GM23338 (cell line): ENCODE data around the gene FAT1. TPM values are rescaled to one million over a fixed set of nuclear protein-coding genes. Genes with fewer than 3 reads are reported as not detected.

Experiments
- ATAC-seq: fragments of 200-7000 bp; cut with Tn5 transposase; 3 replicates; pipeline ENCODE4 v1.9.1; 2020
- DNase-seq: peaks from one replicate; pipeline ENCODE4 v3.0.0-alpha.2; 2015; ENCODE audit warnings: low spot score
- H2AFZ ChIP-seq: fragments of 200-600 bp; sonication (generic); 2 replicates; pipeline ENCODE4 v1.8.0; 2016; ENCODE audit warnings: antibody characterized with exemption, mild to moderate bottlenecking, moderate library complexity
- H3F3A ChIP-seq: fragments of 200-600 bp; sonication (generic); replicated peaks from 2 replicates; pipeline ENCODE4 v1.8.0; 2017; ENCODE audit warnings: antibody characterized with exemption, mixed run types, low read depth
- H3K27ac ChIP-seq: fragments of 200-600 bp; sonication (generic); 2 replicates; pipeline ENCODE4 v1.6.1; 2016; ENCODE audit warnings: low read depth
- H3K27me3 ChIP-seq: fragments of 200-600 bp; sonication (generic); 2 replicates; pipeline ENCODE4 v1.8.0; 2016; ENCODE audit warnings: mild to moderate bottlenecking, mixed run types, moderate library complexity; ENCODE audit not compliant: insufficient read depth
- H3K36me3 ChIP-seq: fragments of 200-600 bp; sonication (generic); 2 replicates; pipeline ENCODE4 v1.8.0; 2016; ENCODE audit warnings: mild to moderate bottlenecking; ENCODE audit not compliant: insufficient read depth
- H3K4me1 ChIP-seq: fragments of 200-600 bp; sonication (generic); 2 replicates; pipeline ENCODE4 v1.8.0; 2016; ENCODE audit warnings: mild to moderate bottlenecking, moderate library complexity; ENCODE audit not compliant: insufficient read depth
- H3K4me2 ChIP-seq: fragments of 200-600 bp; sonication (generic); 2 replicates; pipeline ENCODE4 v1.7.1; 2017; ENCODE audit warnings: mixed run types
- H3K4me3 ChIP-seq: fragments of 200-600 bp; sonication (generic); 2 replicates; pipeline ENCODE4 v1.6.1; 2016; ENCODE audit warnings: mixed run types
- H3K79me2 ChIP-seq: fragments of 200-600 bp; sonication (generic); replicated peaks from 2 replicates; pipeline ENCODE4 v1.8.0; 2017; ENCODE audit warnings: mild to moderate bottlenecking; ENCODE audit not compliant: insufficient read depth
- H3K9me2 ChIP-seq: fragments of 200-600 bp; sonication (generic); 2 replicates; pipeline ENCODE4 v1.8.0; 2017; ENCODE audit not compliant: insufficient read depth
- H4K20me1 ChIP-seq: fragments of 200-600 bp; sonication (generic); replicated peaks from 2 replicates; pipeline ENCODE4 v1.8.0; 2017; ENCODE audit warnings: mild to moderate bottlenecking; ENCODE audit not compliant: insufficient read depth
- H3K27ac Mint-ChIP-seq: 2 replicates; pipeline ENCODE4 v1.8.0; 2020; ENCODE audit warnings: inconsistent platforms, mild to moderate bottlenecking, moderate library complexity, mixed read lengths
- H3K27me3 Mint-ChIP-seq: 3 replicates; pipeline ENCODE4 v1.8.0; 2022; ENCODE audit warnings: low read depth, mild to moderate bottlenecking, moderate library complexity, mixed read lengths, inconsistent platforms; ENCODE audit not compliant: insufficient read depth, poor library complexity
- H3K36me3 Mint-ChIP-seq: 3 replicates; pipeline ENCODE4 v1.8.0; 2021; ENCODE audit warnings: low read depth, mild to moderate bottlenecking, inconsistent platforms, moderate library complexity, mixed read lengths
- H3K4me1 Mint-ChIP-seq: 3 replicates; pipeline ENCODE4 v1.8.0; 2020; ENCODE audit warnings: mild to moderate bottlenecking, inconsistent platforms, mixed read lengths
- H3K4me3 Mint-ChIP-seq: 3 replicates; pipeline ENCODE4 v1.8.0; 2021; ENCODE audit warnings: moderate library complexity, mild to moderate bottlenecking, inconsistent platforms, mixed read lengths
- H3K9me3 Mint-ChIP-seq: 3 replicates; pipeline ENCODE4 v1.8.0; 2020; ENCODE audit warnings: moderate library complexity, mild to moderate bottlenecking, inconsistent platforms, mixed read lengths
- CREB1 ChIP-seq: fragments of 250-450 bp; sonication (Bioruptor Pico); IDR thresholded peaks from 2 replicates; pipeline ENCODE4 v1.5.0; 2020; ENCODE audit warnings: low read depth, mild to moderate bottlenecking, moderate library complexity
- ETS1 ChIP-seq: IDR thresholded peaks from 2 replicates; pipeline ENCODE4 v1.6.1; 2016; ENCODE audit warnings: antibody characterized with exemption
- EZH2 ChIP-seq: fragments of 200-600 bp; sonication (generic); IDR thresholded peaks from one replicate; pipeline ENCODE4 v1.8.0; 2017; ENCODE audit warnings: antibody characterized with exemption, mild to moderate bottlenecking, low read depth; ENCODE audit not compliant: unreplicated experiment
- JUNB ChIP-seq: IDR thresholded peaks from one replicate; pipeline ENCODE4 v1.6.1; 2016; ENCODE audit warnings: antibody characterized with exemption; ENCODE audit not compliant: unreplicated experiment
- NANOG ChIP-seq: IDR thresholded peaks from 2 replicates; pipeline ENCODE4 v1.6.1; 2016; ENCODE audit warnings: antibody characterized with exemption, borderline replicate concordance
- ZNF114 ChIP-seq: fragments of 250-450 bp; sonication (Bioruptor Pico); IDR thresholded peaks from 2 replicates; pipeline ENCODE4 v1.5.0; 2020; ENCODE audit warnings: mild to moderate bottlenecking, moderate library complexity
- ZNF462 ChIP-seq: fragments of 250-450 bp; sonication (Bioruptor Pico); IDR thresholded peaks from 2 replicates; pipeline ENCODE4 v1.5.0; 2020; ENCODE audit warnings: mild to moderate bottlenecking, moderate library complexity
- polyA plus RNA-seq: library from polyadenylated mRNA; unstranded; fragments of >200 nt; fragmentation: Nextera tagmentation; extraction: Ambion mirVana; gene quantifications from 2 replicates; pipeline ENCODE4 v1.2.1, GENCODE V29; 2016
- total RNA-seq: library from RNA; depleted of rRNA; stranded (reverse); fragments of >200 nt; shearing (Covaris generic); gene quantifications from 2 replicates; pipeline ENCODE4 v1.2.3, GENCODE V29; 2014

The FAT1 gene
- total and polyA plus RNA-seq, 2 experiments from 2014 or later = 37.6 to 137 TPM

GRCh38 chr4:186545436-186545835, 178.2 kb downstream of the FAT1 start:
- ATAC-seq (no peak), DNase-seq (no peak)
- Mint-ChIP-seq H3K27ac (no peak overlapping the region), H3K4me1 (no peaks in the 10 kb centered on the region), H3K9me3 (peaks cover 18% of the 10 kb centered on the region), H3K36me3 (peaks cover 6% of the 10 kb centered on the region; the same call in 2 of the 3 replicates), H3K27me3 (no peaks in the 10 kb centered on the region), H3K4me3 (no peak overlapping the region)
- H3K27ac ChIP-seq = no peak overlapping the region
- no peaks in the 10 kb centered on the region for H3K79me2 ChIP-seq
- H4K20me1 ChIP-seq = no peaks in the 10 kb centered on the region
- H3F3A ChIP-seq = no peaks in the 10 kb centered on the region
- no peaks in the 10 kb centered on the region for H3K4me1 ChIP-seq
- no peak overlapping the region for H2AFZ ChIP-seq
- H3K4me3 ChIP-seq = no peak overlapping the region
- no peak overlapping the region for H3K4me2 ChIP-seq
- TF ChIP-seq CREB1 (CRISPR knock-in tag) = no peak
- TF ChIP-seq JUNB = no peak
- TF ChIP-seq ZNF114 (CRISPR knock-in tag) = no peak
- TF ChIP-seq NANOG = no peak
- TF ChIP-seq ZNF462 (CRISPR knock-in tag) = no peak
- TF ChIP-seq EZH2 = no peak
- TF ChIP-seq ETS1 = no peak
- no peaks in the 10 kb centered on the region for H3K36me3 ChIP-seq
- H3K27me3 ChIP-seq = no peaks in the 10 kb centered on the region
- 0 out of 2 replicates have a peak, but pooled peaks cover 11% of the 10 kb centered on the region for H3K9me2 ChIP-seq
